HL-60/S4 treated with retinoic acid at 250 ng/mL for 4 days and 3 days (cell line): Measurements from ENCODE around the gene ADAMTS13.

Experiments
- in situ Hi-C: fragments of 300-500 bp; cut with MboI; formaldehyde crosslinking; loops from 2 replicates; pipeline ENCODE4 v1.7.0; 2022; ENCODE audit warnings: low sequenced_read_pairs

The ADAMTS13 gene

GRCh38 chr9:133505901-133506652 lies 83.9 kb downstream of the ADAMTS13 start:
- in situ Hi-C loops, result no loop called here

- in situ Hi-C loops, result no loop called here
These were observed 84.5 kb downstream of the ADAMTS13 start for GRCh38 chr9:133506653-133507038.

- in situ Hi-C loops, result no loop called here
These were observed 85.2 kb downstream of the ADAMTS13 start for GRCh38 chr9:133507246-133507965.

- in situ Hi-C loops, result no loop called here
These were observed 85.9 kb downstream of the ADAMTS13 start for GRCh38 chr9:133508046-133508445.
